NCI-H1436 treated with DMSO at 0.1 percent for 48 hours (cell line): ENCODE measurements around the gene HPSE.
"Not testable (repeated sequence)": the region's sequence is repeated elsewhere in the genome, so short reads cannot be mapped to it uniquely, and the experiment has no call there.

Experiments
- DNase-seq: peaks from one replicate; lab custom pipeline; 2025; lab: John Stamatoyannopoulos, UW

HPSE gene

DNA sequence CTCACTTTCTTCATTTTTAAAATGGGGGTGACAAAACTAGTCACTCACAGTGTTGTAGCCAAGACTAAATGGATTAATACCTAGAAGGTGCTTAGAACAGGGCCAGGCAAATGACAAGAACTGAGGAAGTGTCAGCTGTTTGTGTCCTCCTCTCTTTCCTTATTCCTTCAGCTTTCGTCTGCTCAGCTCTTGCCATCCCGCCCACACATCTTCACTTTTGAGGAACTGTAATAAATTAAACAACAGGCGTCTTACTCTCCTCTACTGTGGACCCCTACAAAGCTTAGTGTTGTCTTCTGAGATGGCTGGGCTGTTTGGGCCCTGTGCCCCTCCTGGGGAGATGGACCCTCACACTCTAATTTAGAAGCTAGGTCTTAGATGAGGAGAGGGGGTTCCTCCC is 2.7 kb downstream of the HPSE start:
- DNase-seq: no peak

GRCh38 chr4:83329521-83330110 is 5.0 kb downstream of the HPSE start:
- no peak for DNase-seq

- DNase-seq: no peak
These were observed 6.0 kb downstream of the HPSE start for GRCh38 chr4:83328521-83329187.

GRCh38 chr4:83326546-83326945 is 8.1 kb downstream of the HPSE start:
- no peak for DNase-seq

GRCh38 chr4:83325306-83325705 is 9.3 kb downstream of the HPSE start:
- DNase-seq: not testable (repeated sequence)

- no peak for DNase-seq
These were observed 11.5 kb downstream of the HPSE start for GRCh38 chr4:83323136-83323535.

GRCh38 chr4:83320548-83320947 is 14.1 kb downstream of the HPSE start:
- no peak for DNase-seq

- DNase-seq: no peak
These were observed 16.0 kb downstream of the HPSE start for GRCh38 chr4:83318666-83319065.

GRCh38 chr4:83317671-83318070 is 17.0 kb downstream of the HPSE start:
- DNase-seq: no peak

DNA sequence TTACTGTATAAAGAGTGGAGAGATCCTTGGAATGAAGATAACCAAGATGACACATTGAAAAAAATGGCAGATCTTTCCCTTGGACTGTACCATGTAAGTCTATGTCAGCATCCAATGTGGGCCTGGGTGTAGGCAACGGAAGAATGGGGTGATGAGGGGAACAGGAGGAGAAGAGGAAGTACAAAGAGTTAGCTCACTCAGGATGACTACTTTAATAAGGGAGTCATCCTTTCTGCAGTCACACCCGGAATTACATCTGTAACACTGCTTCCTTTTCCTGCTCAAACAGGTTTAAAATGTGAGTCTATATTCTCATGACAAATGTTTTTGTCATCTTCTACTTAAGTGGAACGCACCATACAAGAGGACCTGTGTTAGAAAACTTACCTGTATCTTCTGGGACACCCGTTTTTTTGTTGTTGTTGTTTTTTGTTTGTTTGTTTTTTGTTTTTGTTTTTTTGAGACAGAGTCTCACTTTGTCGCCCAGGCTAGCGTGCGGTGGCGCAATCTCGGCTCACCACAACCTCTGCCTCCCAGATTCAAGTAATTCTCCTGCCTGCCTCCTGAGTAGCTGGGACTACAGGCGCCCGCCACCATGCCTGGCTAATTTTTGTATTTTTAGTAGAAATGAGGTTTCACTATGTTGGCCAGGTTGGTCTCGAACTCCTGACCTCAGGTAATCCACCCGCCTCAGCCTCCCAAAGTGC is 18.0 kb downstream of the HPSE start:
- no peak for DNase-seq

GRCh38 chr4:83315341-83315870 is 19.2 kb downstream of the HPSE start:
- DNase-seq: no peak

- DNase-seq: no peak
These were observed 26.0 kb downstream of the HPSE start for GRCh38 chr4:83308672-83309071.

- no peak for DNase-seq
These were observed 26.7 kb downstream of the HPSE start for GRCh38 chr4:83307920-83308319.

GRCh38 chr4:83305187-83305586 is 29.5 kb downstream of the HPSE start:
- DNase-seq: no peak

DNA sequence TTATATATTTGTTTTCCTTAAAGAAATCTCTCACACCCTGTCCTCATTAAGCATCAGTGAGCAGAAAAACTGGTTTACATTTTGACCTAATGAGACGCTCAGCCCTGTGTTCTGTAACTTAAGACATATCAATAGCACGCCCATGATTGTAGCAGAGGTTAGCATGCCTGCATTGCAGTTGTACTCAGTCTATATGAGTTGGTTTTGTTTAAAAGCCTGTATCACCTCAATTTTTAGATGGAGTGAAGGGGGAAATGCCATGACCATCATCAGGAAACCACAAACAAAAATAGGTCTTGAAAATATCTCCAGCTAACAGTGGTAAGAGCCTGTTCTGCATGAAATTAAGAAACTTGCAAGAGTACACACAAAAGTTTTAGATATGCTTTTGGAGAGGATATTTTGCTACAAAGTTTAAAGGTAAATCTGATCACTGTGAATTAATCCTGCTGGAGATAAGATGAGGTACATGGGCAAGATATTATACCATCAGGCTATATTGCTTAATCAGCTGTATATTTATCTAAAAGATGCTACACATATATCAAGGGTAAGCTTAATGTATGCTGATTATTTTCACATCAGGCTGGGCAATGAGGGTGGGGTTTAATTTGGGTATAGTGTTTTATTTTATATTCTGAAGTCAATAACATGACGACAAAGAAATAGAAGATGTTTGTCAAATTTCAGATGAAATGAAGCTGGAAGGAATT is 36.9 kb downstream of the HPSE start:
- no peak for DNase-seq

- DNase-seq: no peak
These were observed 41.2 kb downstream of the HPSE start for GRCh38 chr4:83293305-83294046.

- not testable (repeated sequence) for DNase-seq
These were observed 44.4 kb downstream of the HPSE start for GRCh38 chr4:83290059-83290774.

- DNase-seq: not testable (repeated sequence)
These were observed 46.3 kb downstream of the HPSE start for GRCh38 chr4:83288381-83288780.

DNA sequence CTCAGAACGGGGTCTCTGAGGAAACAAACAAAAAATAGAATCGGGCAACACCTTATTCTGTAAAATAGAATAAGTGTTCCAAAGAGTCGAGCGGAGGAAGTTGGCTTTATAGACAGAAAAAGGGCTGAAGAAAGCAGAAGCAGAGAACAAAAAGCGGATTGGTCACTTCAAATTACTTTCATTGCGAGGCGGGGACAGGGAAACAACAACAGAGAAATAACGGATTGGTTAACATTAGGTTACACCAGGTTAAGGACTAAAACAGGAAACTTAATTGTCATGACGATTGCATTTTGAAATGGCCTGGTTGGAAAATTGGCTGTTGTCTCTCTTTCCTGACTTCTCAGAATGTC is 49.6 kb downstream of the HPSE start:
- DNase-seq: peak; percentile 8

DNA sequence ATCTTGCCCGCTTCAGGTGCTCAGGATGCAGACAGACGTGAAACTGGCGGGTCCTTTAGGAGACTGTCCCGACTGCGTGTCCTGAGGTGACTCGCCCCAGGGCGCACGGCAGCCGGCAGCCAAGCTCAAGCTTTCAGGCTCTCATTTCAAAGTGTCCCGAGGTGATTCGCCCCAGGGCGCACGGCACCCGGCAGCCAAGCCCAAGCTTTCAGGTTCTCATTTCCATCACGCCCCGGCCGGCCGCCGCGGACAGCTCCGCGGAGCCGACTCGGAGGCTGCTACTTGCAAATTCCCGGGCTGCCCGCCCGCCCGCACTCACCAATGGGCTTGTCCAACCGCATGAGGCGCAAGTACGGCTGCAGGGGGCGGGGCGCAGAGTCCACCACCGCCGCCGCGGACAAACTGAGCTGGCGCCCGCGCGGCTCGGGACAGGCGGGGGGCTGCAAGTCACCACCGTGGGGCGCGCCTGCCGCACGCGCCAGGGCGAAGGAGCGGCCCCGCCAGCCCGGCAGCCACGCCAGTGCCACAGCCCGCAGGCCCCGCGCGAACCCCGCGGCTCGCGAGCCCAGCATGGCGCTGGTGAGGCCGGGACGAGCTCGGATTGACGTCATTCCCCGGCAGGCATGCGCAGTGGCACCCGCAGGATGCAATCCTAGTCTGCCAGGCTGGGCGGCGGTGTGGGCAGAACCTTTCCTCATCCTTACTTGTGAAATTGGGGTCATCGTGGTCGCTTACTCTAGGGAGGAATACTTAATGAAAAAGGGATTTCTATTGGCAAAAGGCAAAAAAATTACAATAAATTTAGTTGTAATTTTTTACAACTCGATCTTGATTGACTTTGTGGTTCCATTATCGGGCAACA is 50.2 kb downstream of the HPSE start, which contains the start of gene COQ2:
Gene COQ2, minus strand, starts transcription at position 606 of the 862 bp plus-strand sequence. Its CDS starts 34 bp downstream, at position 572.
- peak; percentile 63 for DNase-seq
